ENCODE results near the gene COL4A2. TPM values are rescaled to one million over a fixed set of nuclear protein-coding genes. Genes with fewer than 3 reads are reported as not detected.

The COL4A2 gene
- total RNA-seq, 1 experiment from 2014 or later = 1.6 TPM

- Histone ChIP-seq H3K9ac (ENCODE audit: low read length) (no peak overlapping the region), H2AFZ (ENCODE audit: low read depth, low read length, poor library complexity, severe bottlenecking) (no peak overlapping the region), H3K27me3 (ENCODE audit: insufficient read depth, low read length) (peaks cover 13% of the 10 kb centered on the region; the same call in 1 of the 2 replicates), H3K9me3 (ENCODE audit: control insufficient read depth in 1 of 2, insufficient read depth in 1 of 2, low read depth in 1 of 2, low read length in 2 of 2) (no peaks in the 10 kb centered on the region), H3K4me2 (ENCODE audit: low read length) (no peak overlapping the region), H3K79me2 (ENCODE audit: insufficient read depth, low read length) (no peaks in the 10 kb centered on the region), H3K9me2 (ENCODE audit: insufficient read depth) (no peaks in the 10 kb centered on the region), H3K36me3 (ENCODE audit: control insufficient read depth in 1 of 2, insufficient read depth in 2 of 2, low read length in 2 of 2) (no peaks in the 10 kb centered on the region), H3K4me3 (replicated peaks in 1 of 2; ENCODE audit: low read depth in 1 of 2, low read length in 2 of 2) (no peak overlapping the region), H3K4me1 (ENCODE audit: control insufficient read depth in 1 of 2, insufficient read depth in 2 of 2, low read length in 2 of 2) (peaks cover 22% of the 10 kb centered on the region in 2 experiments), H4K20me1 (ENCODE audit: insufficient read depth) (no peaks in the 10 kb centered on the region), H3K27ac (ENCODE audit: low read depth, low read length) (no peak overlapping the region)
- ChIA-PET RAD21 (ENCODE audit: low non-redundant PET in 1 of 2, low total read pairs in 2 of 2, uncharacterized antibody in 2 of 2, unreplicated experiment in 2 of 2) (no interaction called here), POLR2A (no interaction called here), CTCF (interaction anchor here (0.8 kb wide), 1 partner anchor 16 kb away, joined by 3 read pairs; no protein-coding TSS in a partner anchor)
- no TSS peak for BruUV-seq (replicated peaks)
- DNase-seq (ENCODE audit: low read depth, low spot score) (no peak), ATAC-seq (no peak)
- no peak for TF ChIP-seq POLR2A (IDR thresholded peaks at IDR 0.05; ENCODE audit: borderline replicate concordance, extremely low read depth, insufficient read depth, insufficient read length)
- no peak for TF ChIP-seq CTCF (IDR thresholded peaks at IDR 0.05 in 2 of 3, conservative IDR thresholded peaks at IDR 0.05 in 1 of 3; ENCODE audit: borderline replicate concordance in 1 of 3, insufficient read depth in 1 of 3, low read depth in 2 of 3, low read length in 2 of 3)
- TF ChIP-seq, protein P1, sequence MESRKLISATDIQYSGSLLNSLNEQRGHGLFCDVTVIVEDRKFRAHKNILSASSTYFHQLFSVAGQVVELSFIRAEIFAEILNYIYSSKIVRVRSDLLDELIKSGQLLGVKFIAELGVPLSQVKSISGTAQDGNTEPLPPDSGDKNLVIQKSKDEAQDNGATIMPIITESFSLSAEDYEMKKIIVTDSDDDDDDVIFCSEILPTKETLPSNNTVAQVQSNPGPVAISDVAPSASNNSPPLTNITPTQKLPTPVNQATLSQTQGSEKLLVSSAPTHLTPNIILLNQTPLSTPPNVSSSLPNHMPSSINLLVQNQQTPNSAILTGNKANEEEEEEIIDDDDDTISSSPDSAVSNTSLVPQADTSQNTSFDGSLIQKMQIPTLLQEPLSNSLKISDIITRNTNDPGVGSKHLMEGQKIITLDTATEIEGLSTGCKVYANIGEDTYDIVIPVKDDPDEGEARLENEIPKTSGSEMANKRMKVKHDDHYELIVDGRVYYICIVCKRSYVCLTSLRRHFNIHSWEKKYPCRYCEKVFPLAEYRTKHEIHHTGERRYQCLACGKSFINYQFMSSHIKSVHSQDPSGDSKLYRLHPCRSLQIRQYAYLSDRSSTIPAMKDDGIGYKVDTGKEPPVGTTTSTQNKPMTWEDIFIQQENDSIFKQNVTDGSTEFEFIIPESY (IDR thresholded peaks at IDR 0.05; ENCODE audit: extremely low read depth, insufficient replicate concordance, low read length) = no peak
- TF ChIP-seq SP1 (IDR thresholded peaks at IDR 0.05; ENCODE audit: low read depth) = no peak
- TF ChIP-seq CEBPB (IDR thresholded peaks at IDR 0.05; ENCODE audit: low read depth) = no peak
- no peak for TF ChIP-seq YY1 (IDR thresholded peaks at IDR 0.05; ENCODE audit: extremely low read depth, insufficient replicate concordance, low read depth, low read length)
- TF ChIP-seq ZNF274 (IDR thresholded peaks at IDR 0.05; ENCODE audit: low read depth, low read length) = no peak
- TF ChIP-seq ZFX (IDR thresholded peaks at IDR 0.05) = no peak
- intact Hi-C loops (cut with micrococcal nuclease) = no loop called here
These were observed 15.2 kb downstream of the COL4A2 start for GRCh38 chr13:110322126-110322827.
